AG04450 (cell line): ENCODE measurements around the gene MPI. TPM values are rescaled to one million over a fixed set of nuclear protein-coding genes. Genes with fewer than 3 reads are reported as not detected.

Experiments used
- CTCF ChIA-PET: fragments of 300-600, 350-600 bp; formaldehyde crosslinking; extraction: SDS; loops from one replicate; lab custom pipeline; 2022; ENCODE audit warnings: antibody characterized with exemption, inconsistent platforms; lab: Charles Lee
- POLR2A ChIA-PET: fragments of 350-600 bp; formaldehyde crosslinking; extraction: SDS; loops from one replicate; lab custom pipeline; 2021; ENCODE audit warnings: antibody characterized with exemption, inconsistent platforms; lab: Yijun Ruan, JAX
- DNase-seq: peaks from one replicate; pipeline ENCODE4 v3.0.0-alpha.2; 2011; ENCODE audit warnings: low read depth, low spot score
- H3K27ac ChIP-seq: one replicate; pipeline ENCODE4 v1.5.1; 2012; ENCODE audit warnings: low read depth, low read length, control low read depth
- H3K27me3 ChIP-seq: one replicate; pipeline ENCODE4 v1.6.0; 2012; ENCODE audit warnings: low read length; ENCODE audit not compliant: control insufficient read depth, insufficient read depth
- H3K4me3 ChIP-seq: 2 replicates; pipeline ENCODE4 v1.5.1; 2011; ENCODE audit warnings: mild to moderate bottlenecking, low read depth, low read length, control low read depth
- H3K9me3 ChIP-seq: 2 replicates; pipeline ENCODE4 v1.5.1; 2012; ENCODE audit warnings: low read length; ENCODE audit not compliant: control insufficient read depth, insufficient read depth
- polyA plus RNA-seq: library from polyadenylated mRNA; depleted of rRNA; stranded (reverse); fragments of >200 nt; gene quantifications from 2 replicates; pipeline ENCODE4 v1.2.3, GENCODE V29; 2011
- TF ChIP-seq, protein P1 (sequence below): IDR thresholded peaks from 2 replicates; pipeline ENCODE4 v1.5.1; 2011; ENCODE audit warnings: low read depth, low read length, control low read depth, inconsistent platforms

Gene MPI
- polyA plus RNA-seq, 1 experiment = 55.5 TPM

DNA sequence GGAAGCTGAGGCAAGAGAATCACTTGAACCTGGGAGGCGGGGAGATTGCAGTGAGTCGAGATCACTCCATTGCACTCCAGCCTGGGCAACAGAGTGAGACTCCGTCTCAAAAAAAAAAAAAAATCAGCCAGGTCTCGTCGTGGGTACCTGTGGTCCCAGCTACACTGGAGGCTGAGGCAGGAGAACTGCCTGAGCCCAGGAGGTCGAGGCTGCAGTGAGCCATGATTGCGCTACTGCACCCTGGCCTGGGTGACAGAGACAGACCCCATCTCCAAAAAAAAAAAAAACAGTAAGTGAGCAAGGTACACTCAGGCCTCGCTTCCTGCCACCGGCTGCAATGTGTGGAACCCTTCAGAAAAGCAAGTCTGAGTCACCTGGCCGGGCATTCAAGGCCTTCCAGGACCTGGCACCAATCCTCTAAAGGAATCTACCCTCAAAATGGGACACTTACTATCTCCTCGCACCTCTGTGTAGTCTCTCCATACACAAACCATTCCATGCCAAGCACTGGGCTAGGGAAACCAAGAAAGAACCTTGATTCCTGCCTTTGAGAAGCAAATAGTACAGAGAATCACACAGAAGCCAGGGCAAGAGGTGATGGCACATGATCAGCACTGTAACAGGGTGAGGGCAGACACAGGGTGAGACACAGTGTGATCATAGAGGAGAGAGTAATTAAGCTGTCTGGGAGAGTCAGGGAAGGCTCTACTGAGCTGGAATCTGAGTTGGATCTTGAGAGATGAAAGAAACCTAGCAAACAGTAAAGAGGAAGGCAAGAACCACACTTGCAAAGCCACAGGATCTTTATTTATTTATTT lies 26.4 kb upstream of the MPI start:
- Histone ChIP-seq H3K4me3 (no peak overlapping the region), H3K9me3 (no peaks in the 10 kb centered on the region), H3K27me3 (no peaks in the 10 kb centered on the region), H3K27ac (no peak overlapping the region)
- CTCF ChIA-PET = interaction anchor here (1.4 kb wide), 1 partner anchor 38 kb away, joined by 4 read pairs; no protein-coding TSS in a partner anchor
- POLR2A ChIA-PET = no interaction called here
- TF ChIP-seq, protein P1, sequence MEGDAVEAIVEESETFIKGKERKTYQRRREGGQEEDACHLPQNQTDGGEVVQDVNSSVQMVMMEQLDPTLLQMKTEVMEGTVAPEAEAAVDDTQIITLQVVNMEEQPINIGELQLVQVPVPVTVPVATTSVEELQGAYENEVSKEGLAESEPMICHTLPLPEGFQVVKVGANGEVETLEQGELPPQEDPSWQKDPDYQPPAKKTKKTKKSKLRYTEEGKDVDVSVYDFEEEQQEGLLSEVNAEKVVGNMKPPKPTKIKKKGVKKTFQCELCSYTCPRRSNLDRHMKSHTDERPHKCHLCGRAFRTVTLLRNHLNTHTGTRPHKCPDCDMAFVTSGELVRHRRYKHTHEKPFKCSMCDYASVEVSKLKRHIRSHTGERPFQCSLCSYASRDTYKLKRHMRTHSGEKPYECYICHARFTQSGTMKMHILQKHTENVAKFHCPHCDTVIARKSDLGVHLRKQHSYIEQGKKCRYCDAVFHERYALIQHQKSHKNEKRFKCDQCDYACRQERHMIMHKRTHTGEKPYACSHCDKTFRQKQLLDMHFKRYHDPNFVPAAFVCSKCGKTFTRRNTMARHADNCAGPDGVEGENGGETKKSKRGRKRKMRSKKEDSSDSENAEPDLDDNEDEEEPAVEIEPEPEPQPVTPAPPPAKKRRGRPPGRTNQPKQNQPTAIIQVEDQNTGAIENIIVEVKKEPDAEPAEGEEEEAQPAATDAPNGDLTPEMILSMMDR = no peak
- DNase-seq = no peak

GRCh38 chr15:74864296-74864695 lies 25.5 kb upstream of the MPI start:
- Histone ChIP-seq H3K27me3 (no peaks in the 10 kb centered on the region), H3K27ac (no peak overlapping the region), H3K4me3 (no peak overlapping the region), H3K9me3 (no peaks in the 10 kb centered on the region)
- POLR2A ChIA-PET = no interaction called here
- DNase-seq = no peak
- CTCF ChIA-PET = no interaction called here
- TF ChIP-seq, protein P1 = no peak

- TF ChIP-seq, protein P1 = no peak
- POLR2A ChIA-PET = interaction anchor here (0.6 to 0.7 kb wide), 2 partner anchors 37 to 40 kb away, joined by 4 to 6 read pairs; no protein-coding TSS in a partner anchor
- H3K27ac ChIP-seq = no peak overlapping the region
- H3K4me3 ChIP-seq = no peak overlapping the region
- H3K27me3 ChIP-seq = no peaks in the 10 kb centered on the region
- CTCF ChIA-PET = interaction anchor here (0.7 kb wide), 1 partner anchor 23 kb away, joined by 3 read pairs; no protein-coding TSS in a partner anchor
- DNase-seq = no peak
- no peaks in the 10 kb centered on the region for H3K9me3 ChIP-seq
These were observed 24.5 kb upstream of the MPI start for GRCh38 chr15:74865316-74865715.

DNA sequence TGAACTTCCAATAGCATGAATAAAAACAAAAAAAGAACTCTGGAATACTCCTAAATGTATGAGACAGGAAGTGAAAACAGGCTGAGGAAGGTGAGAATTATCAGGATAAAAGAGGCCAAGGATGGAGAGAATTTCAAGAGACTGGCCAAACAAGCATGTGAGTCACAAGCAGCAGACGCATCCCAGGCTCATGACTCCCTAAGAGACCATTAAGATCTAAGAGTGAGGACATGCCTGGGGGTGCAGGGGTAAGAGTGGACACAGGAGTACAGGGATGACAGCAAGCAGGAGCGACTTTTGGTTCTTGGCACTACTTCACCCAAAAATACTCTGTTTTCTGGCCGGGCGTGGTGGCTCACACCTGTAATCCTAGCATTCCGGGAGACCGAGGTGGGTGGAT lies 23.8 kb upstream of the MPI start:
- Histone ChIP-seq H3K27ac (peak overlapping the region; percentile 66), H3K4me3 (no peak overlapping the region), H3K27me3 (no peaks in the 10 kb centered on the region), H3K9me3 (no peaks in the 10 kb centered on the region)
- DNase-seq = peak; percentile 48
- CTCF ChIA-PET = interaction anchor here (1.1 kb wide), 1 partner anchor 36 kb away, joined by 3 read pairs; no protein-coding TSS in a partner anchor
- TF ChIP-seq, protein P1 = no peak
- POLR2A ChIA-PET = interaction anchor here (0.6 kb wide), 1 partner anchor 41 kb away, joined by 6 read pairs; no protein-coding TSS in a partner anchor

GRCh38 chr15:74867466-74868038 lies 22.3 kb upstream of the MPI start:
- H3K27ac ChIP-seq = no peak overlapping the region
- no peaks in the 10 kb centered on the region for H3K27me3 ChIP-seq
- H3K9me3 ChIP-seq = no peaks in the 10 kb centered on the region
- no peak for DNase-seq
- ChIA-PET CTCF (interaction anchor here (1.1 kb wide), 1 partner anchor 34 kb away, joined by 7 read pairs; no protein-coding TSS in a partner anchor), POLR2A (no interaction called here)
- TF ChIP-seq, protein P1 = no peak
- H3K4me3 ChIP-seq = no peak overlapping the region
